DMS 273 (cell line): ENCODE measurements around the gene RAD1.

Experiments used
- DNase-seq: peaks from one replicate; lab custom pipeline; 2025; ENCODE audit not compliant: unreplicated experiment; lab: John Stamatoyannopoulos, UW

The RAD1 gene

GRCh38 chr5:34867660-34868059, 47.6 kb downstream of the RAD1 start:
- no peak for DNase-seq

- no peak for DNase-seq
Measured at GRCh38 chr5:34866989-34867471, 48.3 kb downstream of the RAD1 start.

- no peak for DNase-seq
Measured at GRCh38 chr5:34865091-34865490, 50.2 kb downstream of the RAD1 start.

- no peak for DNase-seq
Measured at GRCh38 chr5:34863946-34864345, 51.4 kb downstream of the RAD1 start.

- no peak for DNase-seq
Measured at GRCh38 chr5:34859253-34859652, 56.1 kb downstream of the RAD1 start.

GRCh38 chr5:34858790-34859189, 56.5 kb downstream of the RAD1 start:
- no peak for DNase-seq

GRCh38 chr5:34857894-34858293, 57.4 kb downstream of the RAD1 start:
- DNase-seq: no peak

GRCh38 chr5:34857161-34857560, 58.1 kb downstream of the RAD1 start:
- no peak for DNase-seq
